Subcutaneous adipose tissue (tissue), 4 donors: ENCODE results near the gene ZNF358. TPM values are rescaled to one million over a fixed set of nuclear protein-coding genes. Genes with fewer than 3 reads are reported as not detected.

ENCODE experiments used
- CTCF ChIP-seq: fragments of 450-650 bp; IDR thresholded peaks from one replicate; pipeline ENCODE4 v1.5.1; 2016; ENCODE audit warnings: low read depth, mild to moderate bottlenecking, control low read depth, antibody characterized with exemption, moderate library complexity
- total RNA-seq, 4 donors: library from RNA; depleted of rRNA; stranded (reverse); fragments of >200 nt; gene quantifications; one replicate each; pipeline ENCODE4 v1.1.0, GENCODE V29; 2016

ZNF358 gene
- total RNA-seq, 4 donors from 2014 or later, result 39.8 to 88.7 (median 46.7) TPM

GRCh38 chr19:7541828-7542443 is 26.0 kb downstream of the ZNF358 start:
- no peak for TF ChIP-seq CTCF

DNA sequence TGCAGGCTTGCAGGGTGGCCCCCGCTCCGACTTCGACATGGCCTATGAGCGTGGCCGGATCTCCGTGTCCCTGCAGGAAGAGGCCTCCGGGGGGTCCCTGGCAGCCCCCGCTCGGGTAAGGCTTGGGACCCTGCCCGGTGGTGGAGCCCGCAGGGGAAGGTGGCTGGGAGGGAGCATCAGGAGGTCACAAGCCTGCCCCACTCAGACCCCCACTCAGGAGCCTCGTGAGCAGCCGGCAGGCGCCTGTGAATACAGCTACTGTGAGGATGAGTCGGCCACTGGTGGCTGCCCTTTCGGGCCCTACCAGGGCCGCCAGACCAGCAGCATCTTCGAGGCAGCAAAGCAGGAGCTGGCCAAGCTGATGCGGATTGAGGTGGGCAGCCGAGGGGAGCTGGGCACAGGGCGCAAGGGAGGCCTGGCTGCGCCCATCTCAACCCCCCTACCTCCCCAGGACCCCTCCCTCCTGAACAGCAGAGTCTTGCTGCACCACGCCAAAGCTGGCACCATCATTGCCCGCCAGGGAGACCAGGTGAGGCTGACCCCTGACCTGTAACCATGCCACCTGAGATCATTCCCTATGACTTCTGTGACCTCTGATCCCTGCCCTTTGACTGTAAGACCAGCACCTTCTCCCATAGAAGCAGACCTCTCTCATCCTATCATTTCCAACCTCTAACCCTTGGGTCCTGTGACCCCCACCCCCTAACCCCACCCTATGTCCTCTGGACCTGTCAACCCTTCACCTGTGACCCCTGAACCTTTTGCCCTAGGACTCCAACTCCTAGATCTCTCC is 26.8 kb downstream of the ZNF358 start:
- no peak for TF ChIP-seq CTCF

DNA sequence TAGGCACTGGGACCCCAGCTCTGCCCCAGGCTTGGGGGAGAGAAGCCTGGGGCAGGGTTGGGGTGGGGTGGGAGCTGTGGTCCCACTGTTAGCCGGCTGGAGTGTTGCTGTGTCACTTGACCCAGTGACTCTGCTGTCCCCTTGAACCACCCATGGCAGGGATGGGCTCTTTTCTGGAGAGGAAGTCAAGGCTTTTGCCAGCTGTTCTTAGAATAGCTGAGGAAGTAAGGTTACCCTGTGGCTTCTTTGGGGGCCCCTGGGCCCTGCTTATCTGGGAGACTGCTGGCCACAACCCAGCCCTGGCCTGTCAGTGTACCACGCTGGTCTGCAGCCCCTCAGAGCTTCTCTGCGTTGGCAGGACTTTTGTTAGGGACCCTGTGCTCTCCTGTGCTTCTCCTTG is 28.7 kb downstream of the ZNF358 start:
- TF ChIP-seq CTCF, result no peak

DNA sequence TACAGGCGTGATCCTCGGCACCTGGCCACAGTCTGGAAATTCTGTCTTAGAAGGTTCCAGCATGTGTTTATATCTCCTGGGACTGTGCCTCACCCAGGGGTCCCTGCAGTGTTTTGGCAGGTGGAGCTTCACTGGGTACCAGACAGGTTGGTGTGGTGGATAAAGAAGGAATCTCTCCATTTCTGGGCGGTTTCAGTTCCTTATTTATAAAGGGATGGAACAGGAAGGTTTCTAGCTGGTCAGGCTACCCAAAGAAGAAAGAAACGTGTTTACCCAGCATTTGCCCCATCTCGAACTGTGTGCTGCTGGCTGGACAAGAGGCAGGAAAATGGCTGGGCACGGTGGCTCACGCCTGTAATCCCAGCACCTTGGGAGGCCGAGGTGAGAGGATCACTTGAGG is 29.4 kb downstream of the ZNF358 start:
- TF ChIP-seq CTCF, result no peak

- no peak for TF ChIP-seq CTCF
Measured at GRCh38 chr19:7545904-7546303, 30.0 kb downstream of the ZNF358 start.

DNA sequence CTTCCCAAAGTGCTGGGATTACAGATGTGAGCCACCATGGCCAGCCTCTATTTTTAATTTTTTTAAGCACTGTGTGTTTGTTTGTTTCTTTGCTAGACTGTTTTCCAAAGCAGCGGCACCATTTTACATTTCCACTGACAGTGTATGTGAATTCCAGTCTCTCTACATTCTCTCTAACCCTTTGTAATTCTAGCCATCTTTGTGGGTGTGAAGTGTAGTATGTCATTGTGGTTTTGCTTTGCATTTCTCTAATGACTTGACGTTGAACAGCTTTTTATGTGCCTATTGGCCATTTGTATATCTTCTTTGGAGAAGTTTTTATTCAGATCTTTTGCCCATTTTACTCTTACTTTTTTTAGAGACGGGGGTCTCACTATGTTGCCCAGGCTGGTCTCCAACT is 31.3 kb downstream of the ZNF358 start:
- no peak for TF ChIP-seq CTCF

DNA sequence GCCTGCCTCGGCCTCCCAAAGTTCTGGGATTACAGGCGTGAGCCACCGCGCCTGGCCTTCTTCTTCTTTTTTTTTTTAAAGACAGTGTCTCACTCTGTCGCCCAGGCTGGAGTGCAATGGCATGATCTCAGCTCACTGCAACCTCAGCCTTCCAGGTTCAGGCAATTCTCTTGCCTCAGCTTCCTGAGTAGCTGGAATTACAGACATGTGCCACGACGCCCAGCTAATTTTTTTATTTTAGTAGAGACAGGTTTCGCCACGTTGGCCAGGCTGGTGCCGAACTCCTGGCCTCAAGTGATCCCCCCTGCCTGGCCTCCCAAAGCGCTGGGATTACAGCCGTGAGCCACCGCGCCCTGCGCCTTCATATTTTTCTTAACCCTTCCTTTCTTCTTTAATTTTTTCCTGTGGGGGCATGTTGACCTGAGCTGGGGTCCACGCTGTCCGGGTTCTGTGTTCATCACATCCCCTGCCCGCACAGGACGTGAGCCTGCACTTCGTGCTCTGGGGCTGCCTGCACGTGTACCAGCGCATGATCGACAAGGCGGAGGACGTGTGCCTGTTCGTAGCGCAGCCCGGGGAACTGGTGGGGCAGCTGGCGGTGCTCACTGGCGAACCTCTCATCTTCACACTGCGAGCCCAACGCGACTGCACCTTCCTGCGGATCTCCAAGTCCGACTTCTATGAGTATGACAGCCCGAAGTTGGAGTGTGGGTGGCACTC is 33.7 kb downstream of the ZNF358 start:
- TF ChIP-seq CTCF, result no peak
